Measurements from ENCODE around the gene RAB36. TPM values are rescaled to one million over a fixed set of nuclear protein-coding genes. Genes with fewer than 3 reads are reported as not detected.

The RAB36 gene
- total and polyA plus RNA-seq, 4 donors: 0.22 to 0.56 (median 0.37) TPM

GRCh38 chr22:23112472-23113012 lies 32.7 kb upstream of the RAB36 start (continued):
- no peak for TF ChIP-seq RAD21 (IDR thresholded peaks at IDR 0.05)

- TF ChIP-seq ZBTB33 (IDR thresholded peaks at IDR 0.05) (no peak), MAX (IDR thresholded peaks at IDR 0.05) (no peak), TAF1 (conservative IDR thresholded peaks at IDR 0.05) (no peak), CTCF (IDR thresholded peaks at IDR 0.05; ENCODE audit: low read depth, low read length, missing input control) (no peak), SP1 (IDR thresholded peaks at IDR 0.05) (no peak), EGR1 (IDR thresholded peaks at IDR 0.05; ENCODE audit: low read depth in 2 of 2) (no peak), FOXA1 (IDR thresholded peaks at IDR 0.05) (no peak), REST (IDR thresholded peaks at IDR 0.05) (no peak), HNF4A (conservative IDR thresholded peaks at IDR 0.05) (no peak)
- Histone ChIP-seq H3K9me3 (ENCODE audit: control insufficient read depth in 4 of 4, low read length in 3 of 4) (no peaks in the 10 kb centered on the region), H3K27me3 (ENCODE audit: control insufficient read depth in 4 of 4, insufficient read depth in 4 of 4, low read length in 3 of 4) (no peaks in the 10 kb centered on the region), H3K4me1 (ENCODE audit: control insufficient read depth in 4 of 4, insufficient read depth in 4 of 4, low read length in 3 of 4) (no peaks in the 10 kb centered on the region), H3K4me3 (ENCODE audit: low read depth in 1 of 3, low read length in 3 of 3) (no peak overlapping the region), H3K27ac (ENCODE audit: low read depth in 1 of 2, low read length in 2 of 2) (no peak overlapping the region), H3K9ac (ENCODE audit: low read depth in 1 of 2, low read length in 2 of 2) (no peak overlapping the region), H3K36me3 (ENCODE audit: control insufficient read depth in 4 of 4, insufficient read depth in 3 of 4, low read depth in 1 of 4, low read length in 3 of 4) (no peaks in the 10 kb centered on the region)
- no peak for DNase-seq (ENCODE audit: low spot score)
- 80% methylated on average over 14 of the region's 14 CpGs for WGBS
Measured at GRCh38 chr22:23113067-23113846, 32.0 kb upstream of the RAB36 start.

Measured in liver (tissue), 9 donors.